ENCODE data around the gene NAA10. TPM values are rescaled to one million over a fixed set of nuclear protein-coding genes. Genes with fewer than 3 reads are reported as not detected.

Gene NAA10
- total RNA-seq, 4 donors from 2014 or later = 58.7 to 89.3 (median 69.7) TPM

DNA sequence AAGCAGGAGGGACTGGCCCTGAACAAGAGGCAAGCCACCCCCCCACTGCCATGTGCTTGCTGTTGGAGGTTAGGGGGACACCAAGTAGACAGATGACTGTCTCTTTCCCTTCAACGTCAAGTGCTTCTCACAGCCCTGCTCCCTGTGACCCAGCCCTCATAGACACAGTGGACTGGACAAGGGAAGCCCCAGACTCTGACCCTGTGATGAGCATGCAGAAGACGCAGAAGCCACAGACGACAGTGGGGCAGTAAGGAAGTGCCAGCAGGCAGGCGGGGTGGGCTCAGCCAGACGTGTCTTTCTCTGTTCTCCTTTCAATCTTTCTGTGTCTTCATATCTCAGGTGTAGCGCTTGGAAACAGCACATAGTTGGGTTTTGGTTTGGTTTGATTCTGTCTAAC lies 46.5 kb downstream of the NAA10 start:
- TF ChIP-seq, protein P1, sequence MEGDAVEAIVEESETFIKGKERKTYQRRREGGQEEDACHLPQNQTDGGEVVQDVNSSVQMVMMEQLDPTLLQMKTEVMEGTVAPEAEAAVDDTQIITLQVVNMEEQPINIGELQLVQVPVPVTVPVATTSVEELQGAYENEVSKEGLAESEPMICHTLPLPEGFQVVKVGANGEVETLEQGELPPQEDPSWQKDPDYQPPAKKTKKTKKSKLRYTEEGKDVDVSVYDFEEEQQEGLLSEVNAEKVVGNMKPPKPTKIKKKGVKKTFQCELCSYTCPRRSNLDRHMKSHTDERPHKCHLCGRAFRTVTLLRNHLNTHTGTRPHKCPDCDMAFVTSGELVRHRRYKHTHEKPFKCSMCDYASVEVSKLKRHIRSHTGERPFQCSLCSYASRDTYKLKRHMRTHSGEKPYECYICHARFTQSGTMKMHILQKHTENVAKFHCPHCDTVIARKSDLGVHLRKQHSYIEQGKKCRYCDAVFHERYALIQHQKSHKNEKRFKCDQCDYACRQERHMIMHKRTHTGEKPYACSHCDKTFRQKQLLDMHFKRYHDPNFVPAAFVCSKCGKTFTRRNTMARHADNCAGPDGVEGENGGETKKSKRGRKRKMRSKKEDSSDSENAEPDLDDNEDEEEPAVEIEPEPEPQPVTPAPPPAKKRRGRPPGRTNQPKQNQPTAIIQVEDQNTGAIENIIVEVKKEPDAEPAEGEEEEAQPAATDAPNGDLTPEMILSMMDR (IDR thresholded peaks at IDR 0.05) = no peak
- no peak for TF ChIP-seq POLR2A (IDR thresholded peaks at IDR 0.05)

DNA sequence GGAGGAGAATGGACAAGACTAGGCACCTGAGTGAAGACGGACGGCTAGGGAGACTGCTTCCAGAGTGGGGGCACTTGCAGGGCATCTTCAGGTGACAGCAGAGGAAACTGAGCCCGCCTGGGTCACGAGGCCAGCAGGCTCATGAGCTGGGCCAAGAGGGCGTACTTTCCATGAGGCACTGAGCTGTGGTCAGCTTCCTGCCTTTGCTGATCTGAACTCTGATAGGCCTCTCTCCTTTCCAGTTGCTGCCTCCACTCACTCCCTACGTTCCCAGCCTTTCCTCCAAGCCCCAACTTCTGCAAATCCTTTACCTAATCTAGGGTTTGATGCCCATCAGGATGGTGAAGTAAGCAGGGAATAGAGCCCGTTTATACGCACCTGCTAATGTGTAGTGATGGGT lies 47.5 kb downstream of the NAA10 start:
- intact Hi-C loops (cut with DNase I) = no loop called here
- no peaks in the 10 kb centered on the region for H3K9me3 ChIP-seq
- WGBS, 2 donors = 45 to 73% methylated on average over 3 to 5 of the region's 8 CpGs
- H3K4me3 ChIP-seq (replicated peaks in 1 of 3) = no peak overlapping the region
- H3K27ac ChIP-seq = no peak overlapping the region
- TF ChIP-seq POLR2A (IDR thresholded peaks at IDR 0.05) = no peak
- TF ChIP-seq, protein P1 (IDR thresholded peaks at IDR 0.05) = no peak
- no peak for DNase-seq
- H3K27me3 ChIP-seq = peaks cover 20% of the 10 kb centered on the region
- H3K4me1 ChIP-seq = no peaks in the 10 kb centered on the region
- no peaks in the 10 kb centered on the region for H3K36me3 ChIP-seq

More for the DNA sequence above, 46.5 kb downstream of the NAA10 start:
- no peaks in the 10 kb centered on the region for H3K36me3 ChIP-seq
- no peak for DNase-seq
- H3K27me3 ChIP-seq = peaks cover 15% of the 10 kb centered on the region
- no peaks in the 10 kb centered on the region for H3K9me3 ChIP-seq
- intact Hi-C loops (cut with DNase I) = no loop called here
- H3K27ac ChIP-seq = no peak overlapping the region
- WGBS, 2 donors = 69 to 82% methylated on average over 3 to 5 of the region's 6 CpGs
- H3K4me1 ChIP-seq = no peaks in the 10 kb centered on the region
- H3K4me3 ChIP-seq (replicated peaks in 1 of 3) = no peak overlapping the region

DNA sequence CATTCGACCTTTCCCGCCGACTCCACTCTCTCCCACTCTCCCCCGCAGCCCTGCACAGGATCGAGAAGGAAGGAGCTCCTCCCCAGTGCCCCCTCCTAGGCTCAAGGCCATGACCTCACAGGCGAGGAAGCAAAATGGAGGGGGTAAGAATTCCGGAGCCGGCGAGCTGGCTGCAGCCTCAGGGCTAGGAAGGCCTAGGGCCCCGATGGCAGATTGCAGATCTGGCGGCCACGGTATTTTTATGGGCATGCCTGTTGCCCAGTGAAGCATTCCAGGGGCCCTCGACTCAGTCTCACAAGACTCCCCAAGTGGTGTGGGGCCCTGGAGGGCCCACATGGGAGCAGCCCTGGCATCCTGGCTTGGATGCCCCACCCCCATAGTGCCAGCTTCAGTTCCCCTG lies 47.9 kb downstream of the NAA10 start:
- no peaks in the 10 kb centered on the region for H3K9me3 ChIP-seq

DNA sequence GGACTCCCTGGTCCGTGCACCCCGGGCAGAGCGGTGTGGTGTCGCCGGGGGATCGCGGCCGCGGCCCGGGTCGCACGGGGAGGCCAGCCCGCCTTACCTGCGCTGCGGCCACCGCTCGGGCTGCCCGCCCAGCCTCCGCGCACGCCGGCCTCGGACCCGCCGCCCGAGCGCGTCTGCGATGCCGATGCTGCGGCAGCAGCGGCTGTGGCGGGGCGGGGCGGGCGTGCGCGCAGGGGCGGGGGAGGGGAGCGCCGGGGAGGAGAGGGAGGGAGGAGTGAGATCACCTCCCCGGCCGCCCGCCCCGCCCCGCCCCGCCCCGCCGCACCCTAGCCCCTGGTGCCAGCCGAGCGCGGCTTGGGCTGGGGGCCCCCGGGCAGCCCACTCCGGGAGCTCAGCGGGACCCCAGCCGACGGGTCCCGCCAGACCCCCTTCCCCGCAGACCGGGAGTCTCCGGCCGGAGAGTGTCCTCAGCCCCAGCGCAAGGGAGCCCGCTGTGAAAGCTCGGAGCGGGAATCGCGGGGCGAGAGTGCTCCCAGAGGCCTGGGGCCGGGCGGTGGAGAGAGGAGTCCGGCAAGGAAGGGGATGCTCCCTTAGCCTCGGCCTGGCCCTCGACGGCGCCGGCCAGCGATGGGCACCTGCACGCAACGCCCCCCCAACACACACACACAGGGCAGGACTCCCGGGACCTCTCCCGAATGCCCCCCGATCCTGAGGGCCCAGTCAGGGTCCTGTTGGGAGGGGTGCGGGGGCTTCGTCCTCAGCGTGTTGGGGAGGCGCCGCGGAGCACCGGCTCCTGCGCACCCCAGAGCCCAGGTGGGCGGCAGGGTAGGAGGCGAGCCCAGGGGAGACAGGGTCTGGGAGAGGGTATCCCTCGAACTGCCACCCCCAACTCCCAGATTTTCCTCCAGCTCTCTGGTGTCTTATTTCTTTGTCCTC lies 48.6 kb downstream of the NAA10 start, which contains the start of gene L1CAM:
L1CAM (minus strand) TSS at position 206 of the 936 bp plus-strand sequence. CDS start 10,337 bp downstream, outside the sequence.
- no peaks in the 10 kb centered on the region for H3K9me3 ChIP-seq
- intact Hi-C loops (cut with DNase I) = no loop called here
- no peak within 1 kb of the TSS for H3K4me3 ChIP-seq (replicated peaks in 1 of 3)
- WGBS, 2 donors = 4% methylated on average over 5 of the region's 94 CpGs; no CpG with 5 or more reads in 1 of the 2 donors
- no peak within 1 kb of the TSS for H3K27ac ChIP-seq
- H3K4me1 ChIP-seq = no peaks in the 10 kb centered on the region
- no peaks in the 10 kb centered on the region for H3K36me3 ChIP-seq
- no peak for DNase-seq
- TF ChIP-seq, protein P1 (IDR thresholded peaks at IDR 0.05) = no peak
- no peak for TF ChIP-seq POLR2A (IDR thresholded peaks at IDR 0.05)
- H3K27me3 ChIP-seq = peaks cover 20% of the 10 kb centered on the region

More for the DNA sequence above, 47.9 kb downstream of the NAA10 start:
- 10 to 31% methylated on average over 2 to 9 of the region's 13 CpGs for WGBS, 2 donors
- Histone ChIP-seq H3K4me3 (replicated peaks in 1 of 3) (no peak overlapping the region), H3K4me1 (no peaks in the 10 kb centered on the region), H3K36me3 (no peaks in the 10 kb centered on the region), H3K27ac (no peak overlapping the region), H3K27me3 (peaks cover 20% of the 10 kb centered on the region)
- intact Hi-C loops (cut with DNase I) = no loop called here
- no peak for TF ChIP-seq POLR2A (IDR thresholded peaks at IDR 0.05)
- TF ChIP-seq, protein P1 (IDR thresholded peaks at IDR 0.05) = no peak
- DNase-seq = no peak

Data from thyroid gland (tissue), 4 donors.